ENCODE measurements around the gene ATP13A5.

GRCh38 chr3:193407688-193408087 lies 29.1 kb upstream of the ATP13A5 start:
- TF ChIP-seq, protein P1, sequence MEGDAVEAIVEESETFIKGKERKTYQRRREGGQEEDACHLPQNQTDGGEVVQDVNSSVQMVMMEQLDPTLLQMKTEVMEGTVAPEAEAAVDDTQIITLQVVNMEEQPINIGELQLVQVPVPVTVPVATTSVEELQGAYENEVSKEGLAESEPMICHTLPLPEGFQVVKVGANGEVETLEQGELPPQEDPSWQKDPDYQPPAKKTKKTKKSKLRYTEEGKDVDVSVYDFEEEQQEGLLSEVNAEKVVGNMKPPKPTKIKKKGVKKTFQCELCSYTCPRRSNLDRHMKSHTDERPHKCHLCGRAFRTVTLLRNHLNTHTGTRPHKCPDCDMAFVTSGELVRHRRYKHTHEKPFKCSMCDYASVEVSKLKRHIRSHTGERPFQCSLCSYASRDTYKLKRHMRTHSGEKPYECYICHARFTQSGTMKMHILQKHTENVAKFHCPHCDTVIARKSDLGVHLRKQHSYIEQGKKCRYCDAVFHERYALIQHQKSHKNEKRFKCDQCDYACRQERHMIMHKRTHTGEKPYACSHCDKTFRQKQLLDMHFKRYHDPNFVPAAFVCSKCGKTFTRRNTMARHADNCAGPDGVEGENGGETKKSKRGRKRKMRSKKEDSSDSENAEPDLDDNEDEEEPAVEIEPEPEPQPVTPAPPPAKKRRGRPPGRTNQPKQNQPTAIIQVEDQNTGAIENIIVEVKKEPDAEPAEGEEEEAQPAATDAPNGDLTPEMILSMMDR (conservative IDR thresholded peaks at IDR 0.05; ENCODE audit: low read length) = no peak
- no peak for TF ChIP-seq EZH2phosphoT487 (IDR thresholded peaks at IDR 0.05; ENCODE audit: borderline replicate concordance, low read depth, low read length)
